HCT116 (cell line): ENCODE measurements around the gene WDSUB1. TPM values are rescaled to one million over a fixed set of nuclear protein-coding genes. Genes with fewer than 3 reads are reported as not detected.

Source experiments
- ATAC-seq: fragments of 200-7000 bp; cut with Tn5 transposase; 2 replicates; pipeline ENCODE4 v1.9.1; 2020; ENCODE audit warnings: mild to moderate bottlenecking, moderate library complexity
- BruUV-seq: library from RNA; stranded (reverse); fragments of 400-500 nt; replicated peaks from 2 replicates; lab custom pipeline; 2021; lab: Mats Ljungman, UMichigan
- CTCF ChIA-PET: fragments of 300-600 bp; sonication (Branson Sonifier 250); formaldehyde crosslinking; loops from one replicate; lab custom pipeline; 2021; ENCODE audit warnings: antibody characterized with exemption; lab: Charles Lee
- POLR2A ChIA-PET: fragments of 300-600, 350-600 bp; sonication (Branson Sonifier 250); formaldehyde crosslinking; loops from one replicate; lab custom pipeline; 2021; ENCODE audit warnings: antibody characterized with exemption; lab: Charles Lee
- RAD21 ChIA-PET, 2 experiments: fragments of 300-600 bp; sonication (Branson Sonifier 250); formaldehyde crosslinking; loops; one replicate each; lab custom pipeline; 2023; ENCODE audit warnings: low total read pairs in 2 of 2; ENCODE audit not compliant: uncharacterized antibody in 2 of 2, unreplicated experiment in 2 of 2, low non-redundant PET in 1 of 2; lab: Charles Lee
- DNase-seq: peaks from one replicate; pipeline ENCODE4 v3.0.0-alpha.2; 2010; ENCODE audit warnings: low read depth, low spot score
- H2AFZ ChIP-seq: fragments of 200-600 bp; shearing (Covaris generic), sonication (generic); 2 replicates; pipeline ENCODE4 v1.6.1; 2017; ENCODE audit warnings: low read depth, mixed run types, mixed read lengths, antibody characterized with exemption, low read length; ENCODE audit not compliant: poor library complexity, severe bottlenecking
- H3K27ac ChIP-seq: 2 replicates; pipeline ENCODE4 v1.5.1; 2012; ENCODE audit warnings: low read depth, low read length
- H3K27me3 ChIP-seq: fragments of 200-600 bp; sonication (generic); 2 replicates; pipeline ENCODE4 v1.6.1; 2016; ENCODE audit warnings: mixed run types, low read length, mixed read lengths; ENCODE audit not compliant: insufficient read depth
- H3K36me3 ChIP-seq, 2 experiments: fragments of 200-500 bp in 1 of 2; fragments of 200-600 bp in 1 of 2; sonication (Bioruptor generic) in 1 of 2; sonication (generic) in 1 of 2; 2 replicates each; pipeline versions ENCODE4 v1.5.1 to v1.6.1; 2014 to 2016; ENCODE audit warnings: low read length in 2 of 2, inconsistent platforms in 1 of 2, mixed read lengths in 1 of 2, mixed run types in 1 of 2; ENCODE audit not compliant: insufficient read depth in 2 of 2, control insufficient read depth in 1 of 2
- H3K4me1 ChIP-seq, 2 experiments: fragments of 200-600 bp in 1 of 2; sonication (generic) in 1 of 2; 2 replicates each; pipeline versions ENCODE4 v1.5.1 to v1.6.1; 2012 to 2017; ENCODE audit warnings: low read length in 2 of 2, inconsistent platforms in 1 of 2, mild to moderate bottlenecking in 1 of 2, mixed read lengths in 1 of 2, mixed run types in 1 of 2, moderate library complexity in 1 of 2; ENCODE audit not compliant: insufficient read depth in 2 of 2, control insufficient read depth in 1 of 2
- H3K4me2 ChIP-seq: fragments of 200-600 bp; sonication (generic); 2 replicates; pipeline ENCODE4 v1.6.1; 2017; ENCODE audit warnings: mixed run types, low read length, mixed read lengths
- H3K4me3 ChIP-seq, 2 experiments: fragments of 200-600 bp in 1 of 2; sonication (generic) in 1 of 2; replicated peaks in 1 of 2; 2 replicates each; pipeline ENCODE4 v1.5.1; 2011 to 2016; ENCODE audit warnings: low read length in 2 of 2, control low read depth in 1 of 2, low read depth in 1 of 2, mild to moderate bottlenecking in 1 of 2, mixed read lengths in 1 of 2, mixed run types in 1 of 2
- H3K79me2 ChIP-seq: fragments of 200-600 bp; sonication (generic); 2 replicates; pipeline ENCODE4 v1.6.1; 2017; ENCODE audit warnings: mild to moderate bottlenecking, mixed run types, low read length, moderate library complexity, mixed read lengths; ENCODE audit not compliant: insufficient read depth
- H3K9ac ChIP-seq: fragments of 200-600 bp; sonication (generic); 2 replicates; pipeline ENCODE4 v1.6.1; 2016; ENCODE audit warnings: low read length, mixed read lengths
- H3K9me2 ChIP-seq: fragments of 200-600 bp; sonication (generic), shearing (Covaris generic); 2 replicates; pipeline ENCODE4 v1.6.1; 2017; ENCODE audit warnings: mixed run types, mild to moderate bottlenecking, moderate library complexity; ENCODE audit not compliant: insufficient read depth
- H3K9me3 ChIP-seq, 2 experiments: fragments of 200-500 bp in 1 of 2; fragments of 200-600 bp in 1 of 2; sonication (Bioruptor generic) in 1 of 2; sonication (generic) in 1 of 2; 2 replicates each; pipeline ENCODE4 v1.6.1; 2014 to 2017; ENCODE audit warnings: low read length in 2 of 2, mixed read lengths in 2 of 2, inconsistent platforms in 1 of 2, low read depth in 1 of 2, mild to moderate bottlenecking in 1 of 2, mixed run types in 1 of 2, moderate library complexity in 1 of 2; ENCODE audit not compliant: control insufficient read depth in 1 of 2, insufficient read depth in 1 of 2
- H4K20me1 ChIP-seq: fragments of 200-600 bp; sonication (generic), shearing (Covaris generic); 2 replicates; pipeline ENCODE4 v1.6.1; 2017; ENCODE audit warnings: mixed run types, mild to moderate bottlenecking, moderate library complexity; ENCODE audit not compliant: insufficient read depth
- CBX3 ChIP-seq: IDR thresholded peaks from 2 replicates; pipeline ENCODE4 v1.6.1; 2012; ENCODE audit warnings: low read depth
- CEBPB ChIP-seq: IDR thresholded peaks from 2 replicates; pipeline ENCODE4 v1.6.1; 2012; ENCODE audit warnings: low read depth
- EGR1 ChIP-seq: IDR thresholded peaks from 2 replicates; pipeline ENCODE4 v1.6.1; 2012; ENCODE audit warnings: low read depth
- EZH2 ChIP-seq: fragments of 200-600 bp; sonication (generic); IDR thresholded peaks from 2 replicates; pipeline ENCODE4 v1.6.1; 2017; ENCODE audit warnings: antibody characterized with exemption, mixed run types
- EZH2phosphoT487 ChIP-seq: fragments of 200-600 bp; IDR thresholded peaks from 2 replicates; pipeline ENCODE4 v1.6.1; 2018; ENCODE audit warnings: antibody characterized with exemption, borderline replicate concordance
- FOSL1 ChIP-seq: IDR thresholded peaks from 2 replicates; pipeline ENCODE4 v1.6.1; 2012; ENCODE audit warnings: low read depth
- JUND ChIP-seq: IDR thresholded peaks from 2 replicates; pipeline ENCODE4 v1.6.1; 2012
- POLR2A ChIP-seq: IDR thresholded peaks from 2 replicates; pipeline ENCODE4 v1.7.0; 2011; ENCODE audit warnings: borderline replicate concordance; ENCODE audit not compliant: insufficient read depth, insufficient read length; ENCODE audit errors: extremely low read depth
- POLR2AphosphoS5 ChIP-seq: IDR thresholded peaks from 2 replicates; pipeline ENCODE4 v1.6.1; 2011; ENCODE audit warnings: mild to moderate bottlenecking, low read depth, low read length, moderate library complexity
- SIN3A ChIP-seq: IDR thresholded peaks from 2 replicates; pipeline ENCODE4 v1.6.1; 2012; ENCODE audit warnings: low read depth
- SP1 ChIP-seq: IDR thresholded peaks from 2 replicates; pipeline ENCODE4 v1.6.1; 2012; ENCODE audit warnings: low read depth
- SRF ChIP-seq: IDR thresholded peaks from 2 replicates; pipeline ENCODE4 v1.6.1; 2012; ENCODE audit warnings: low read depth
- TCF7L2 ChIP-seq: IDR thresholded peaks from 2 replicates; pipeline ENCODE4 v1.7.0; 2011; ENCODE audit warnings: borderline replicate concordance, inconsistent platforms; ENCODE audit not compliant: insufficient read depth, insufficient read length; ENCODE audit errors: extremely low read depth
- YY1 ChIP-seq: IDR thresholded peaks from 2 replicates; pipeline ENCODE4 v1.6.1; 2011; ENCODE audit warnings: low read length, low read depth, moderate library complexity, mild to moderate bottlenecking; ENCODE audit not compliant: insufficient replicate concordance; ENCODE audit errors: extremely low read depth
- ZFX ChIP-seq: fragments of 450-650 bp; IDR thresholded peaks from 2 replicates; pipeline ENCODE4 v1.6.1; 2017
- ZNF274 ChIP-seq: fragments of 200-500 bp; sonication (Bioruptor generic); IDR thresholded peaks from 2 replicates; pipeline ENCODE4 v1.6.1; 2014; ENCODE audit warnings: mild to moderate bottlenecking, low read depth, low read length, inconsistent platforms
- intact Hi-C: fragments of 100-400 bp; cut with micrococcal nuclease; formaldehyde crosslinking; loops from 2 replicates; pipeline ENCODE4 v1.10.0; 2022
- total RNA-seq: library from RNA; stranded (reverse); gene quantifications from one replicate; pipeline ENCODE4 v1.2.1, GENCODE V29; 2021; ENCODE audit not compliant: unreplicated experiment
- TF ChIP-seq, protein P1 (sequence below): IDR thresholded peaks from 2 replicates; pipeline ENCODE4 v1.6.1; 2012
- TF ChIP-seq, protein P2 (sequence below): IDR thresholded peaks from 2 replicates; pipeline ENCODE4 v1.6.1; 2012
- TF ChIP-seq, protein P3 (sequence below), 3 experiments: fragments of 200-600 bp in 1 of 3; sonication (generic) in 1 of 3; IDR thresholded peaks in 2 of 3; conservative IDR thresholded peaks in 1 of 3; 2 replicates each; pipeline ENCODE4 v1.5.1; 2012 to 2017; ENCODE audit warnings: low read depth in 2 of 3, low read length in 2 of 3, antibody characterized with exemption in 1 of 3, borderline replicate concordance in 1 of 3, control low read depth in 1 of 3, mild to moderate bottlenecking in 1 of 3, mixed read lengths in 1 of 3, mixed run types in 1 of 3, moderate library complexity in 1 of 3; ENCODE audit not compliant: insufficient read depth in 1 of 3
- TF ChIP-seq, protein P4 (sequence below): IDR thresholded peaks from 2 replicates; pipeline ENCODE4 v1.6.1; 2011; ENCODE audit warnings: mild to moderate bottlenecking, low read length, moderate library complexity; ENCODE audit not compliant: insufficient replicate concordance; ENCODE audit errors: extremely low read depth

WDSUB1 gene
- total RNA-seq, 1 experiment from 2014 or later, result 8.8 TPM

DNA sequence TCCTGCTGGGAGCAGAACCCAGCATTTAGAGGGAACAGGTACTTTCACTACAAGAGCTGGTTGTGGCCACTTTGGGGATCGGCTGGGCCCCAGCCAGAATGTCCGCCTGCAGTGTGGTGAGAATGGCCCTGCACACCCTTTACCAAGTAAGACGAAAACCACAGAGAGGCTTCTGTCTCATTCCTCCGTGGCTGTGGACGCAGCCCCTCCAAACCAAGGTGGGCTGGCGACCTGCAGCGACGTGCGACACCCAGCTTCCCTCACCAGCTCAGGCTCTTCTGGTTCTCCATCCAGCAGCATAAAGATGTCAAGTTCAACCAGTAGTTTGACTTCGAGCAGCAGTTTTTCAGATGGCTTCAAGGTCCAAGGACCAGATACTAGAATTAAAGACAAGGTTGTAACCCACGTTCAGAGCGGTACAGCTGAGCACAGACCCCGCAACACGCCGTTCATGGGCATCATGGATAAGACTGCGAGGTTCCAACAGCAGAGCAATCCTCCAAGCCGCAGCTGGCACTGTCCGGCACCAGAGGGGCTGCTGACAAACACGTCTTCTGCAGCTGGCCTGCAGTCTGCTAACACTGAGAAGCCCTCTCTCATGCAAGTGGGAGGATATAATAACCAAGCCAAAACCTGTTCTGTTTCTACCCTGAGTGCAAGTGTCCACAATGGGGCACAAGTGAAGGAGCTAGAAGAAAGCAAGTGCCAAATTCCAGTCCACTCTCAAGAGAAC, 56.2 kb downstream of the WDSUB1 start:
- Histone ChIP-seq H3K27ac (no peak overlapping the region), H3K9me3 (no peaks in the 10 kb centered on the region), H3K4me2 (no peak overlapping the region), H3K27me3 (no peaks in the 10 kb centered on the region), H3K9me2 (no peaks in the 10 kb centered on the region), H3K36me3 (peaks cover 0 to 2% of the 10 kb centered on the region in 2 experiments; a peak in 1 of 4 replicates), H3K9ac (no peak overlapping the region), H4K20me1 (no peaks in the 10 kb centered on the region), H3K79me2 (no peaks in the 10 kb centered on the region), H3K4me1 (peaks cover 6 to 13% of the 10 kb centered on the region in 2 experiments; a peak in 3 of 4 replicates), H2AFZ (no peak overlapping the region), H3K4me3 (no peak overlapping the region)
- DNase-seq (no peak), ATAC-seq (no peak)
- ChIA-PET CTCF (no interaction called here), RAD21 (no interaction called here), POLR2A (no interaction called here)
- no TSS peak for BruUV-seq
- intact Hi-C loops, result no loop called here
- TF ChIP-seq JUND (no peak), FOSL1 (no peak), CEBPB (no peak), EZH2 (no peak), TCF7L2 (no peak), POLR2AphosphoS5 (no peak), SP1 (no peak), CBX3 (no peak), ZFX (no peak), SIN3A (no peak), SRF (no peak), EZH2phosphoT487 (no peak), ZNF274 (no peak), POLR2A (no peak), YY1 (no peak), EGR1 (no peak)
- TF ChIP-seq, protein P1, sequence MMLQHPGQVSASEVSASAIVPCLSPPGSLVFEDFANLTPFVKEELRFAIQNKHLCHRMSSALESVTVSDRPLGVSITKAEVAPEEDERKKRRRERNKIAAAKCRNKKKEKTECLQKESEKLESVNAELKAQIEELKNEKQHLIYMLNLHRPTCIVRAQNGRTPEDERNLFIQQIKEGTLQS, result no peak
- TF ChIP-seq, protein P2, sequence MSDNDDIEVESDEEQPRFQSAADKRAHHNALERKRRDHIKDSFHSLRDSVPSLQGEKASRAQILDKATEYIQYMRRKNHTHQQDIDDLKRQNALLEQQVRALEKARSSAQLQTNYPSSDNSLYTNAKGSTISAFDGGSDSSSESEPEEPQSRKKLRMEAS, result no peak
- TF ChIP-seq, protein P3, sequence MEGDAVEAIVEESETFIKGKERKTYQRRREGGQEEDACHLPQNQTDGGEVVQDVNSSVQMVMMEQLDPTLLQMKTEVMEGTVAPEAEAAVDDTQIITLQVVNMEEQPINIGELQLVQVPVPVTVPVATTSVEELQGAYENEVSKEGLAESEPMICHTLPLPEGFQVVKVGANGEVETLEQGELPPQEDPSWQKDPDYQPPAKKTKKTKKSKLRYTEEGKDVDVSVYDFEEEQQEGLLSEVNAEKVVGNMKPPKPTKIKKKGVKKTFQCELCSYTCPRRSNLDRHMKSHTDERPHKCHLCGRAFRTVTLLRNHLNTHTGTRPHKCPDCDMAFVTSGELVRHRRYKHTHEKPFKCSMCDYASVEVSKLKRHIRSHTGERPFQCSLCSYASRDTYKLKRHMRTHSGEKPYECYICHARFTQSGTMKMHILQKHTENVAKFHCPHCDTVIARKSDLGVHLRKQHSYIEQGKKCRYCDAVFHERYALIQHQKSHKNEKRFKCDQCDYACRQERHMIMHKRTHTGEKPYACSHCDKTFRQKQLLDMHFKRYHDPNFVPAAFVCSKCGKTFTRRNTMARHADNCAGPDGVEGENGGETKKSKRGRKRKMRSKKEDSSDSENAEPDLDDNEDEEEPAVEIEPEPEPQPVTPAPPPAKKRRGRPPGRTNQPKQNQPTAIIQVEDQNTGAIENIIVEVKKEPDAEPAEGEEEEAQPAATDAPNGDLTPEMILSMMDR (IDR thresholded peaks at IDR 0.05 in 2 of 3, conservative IDR thresholded peaks at IDR 0.05 in 1 of 3; ENCODE audit: borderline replicate concordance in 1 of 3, insufficient read depth in 1 of 3, low read depth in 2 of 3, low read length in 2 of 3), result no peak
- TF ChIP-seq, protein P4, sequence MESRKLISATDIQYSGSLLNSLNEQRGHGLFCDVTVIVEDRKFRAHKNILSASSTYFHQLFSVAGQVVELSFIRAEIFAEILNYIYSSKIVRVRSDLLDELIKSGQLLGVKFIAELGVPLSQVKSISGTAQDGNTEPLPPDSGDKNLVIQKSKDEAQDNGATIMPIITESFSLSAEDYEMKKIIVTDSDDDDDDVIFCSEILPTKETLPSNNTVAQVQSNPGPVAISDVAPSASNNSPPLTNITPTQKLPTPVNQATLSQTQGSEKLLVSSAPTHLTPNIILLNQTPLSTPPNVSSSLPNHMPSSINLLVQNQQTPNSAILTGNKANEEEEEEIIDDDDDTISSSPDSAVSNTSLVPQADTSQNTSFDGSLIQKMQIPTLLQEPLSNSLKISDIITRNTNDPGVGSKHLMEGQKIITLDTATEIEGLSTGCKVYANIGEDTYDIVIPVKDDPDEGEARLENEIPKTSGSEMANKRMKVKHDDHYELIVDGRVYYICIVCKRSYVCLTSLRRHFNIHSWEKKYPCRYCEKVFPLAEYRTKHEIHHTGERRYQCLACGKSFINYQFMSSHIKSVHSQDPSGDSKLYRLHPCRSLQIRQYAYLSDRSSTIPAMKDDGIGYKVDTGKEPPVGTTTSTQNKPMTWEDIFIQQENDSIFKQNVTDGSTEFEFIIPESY, result no peak
